GM12872 (cell line): ENCODE measurements around the gene SDK1.

Source experiments
- CTCF ChIP-seq: IDR thresholded peaks from 3 replicates; pipeline ENCODE4 v1.5.1; 2011; ENCODE audit warnings: low read depth, mild to moderate bottlenecking, low read length, moderate library complexity; ENCODE audit not compliant: insufficient read depth

The SDK1 gene

GRCh38 chr7:4040109-4040928 is 739.3 kb downstream of the SDK1 start:
- no peak for TF ChIP-seq CTCF

- no peak for TF ChIP-seq CTCF
These were observed 741.5 kb downstream of the SDK1 start for GRCh38 chr7:4042402-4043045.

GRCh38 chr7:4043988-4044387 is 742.9 kb downstream of the SDK1 start:
- no peak for TF ChIP-seq CTCF

- TF ChIP-seq CTCF, result no peak
These were observed 744.4 kb downstream of the SDK1 start for GRCh38 chr7:4045450-4045849.

- TF ChIP-seq CTCF, result no peak
These were observed 744.9 kb downstream of the SDK1 start for GRCh38 chr7:4045975-4046374.

GRCh38 chr7:4048336-4048735 is 747.3 kb downstream of the SDK1 start:
- no peak for TF ChIP-seq CTCF

GRCh38 chr7:4049202-4049601 is 748.1 kb downstream of the SDK1 start:
- no peak for TF ChIP-seq CTCF
